Fibroblast of the conjunctiva (primary cell): ENCODE results near the gene LY6G5B.
"Not testable (repeated sequence)": the region's sequence is repeated elsewhere in the genome, so short reads cannot be mapped to it uniquely, and the experiment has no call there.

Experiments used
- DNase-seq: peaks from one replicate; pipeline ENCODE4 v3.0.0-alpha.2; 2010; ENCODE audit warnings: low read depth

LY6G5B gene

DNA sequence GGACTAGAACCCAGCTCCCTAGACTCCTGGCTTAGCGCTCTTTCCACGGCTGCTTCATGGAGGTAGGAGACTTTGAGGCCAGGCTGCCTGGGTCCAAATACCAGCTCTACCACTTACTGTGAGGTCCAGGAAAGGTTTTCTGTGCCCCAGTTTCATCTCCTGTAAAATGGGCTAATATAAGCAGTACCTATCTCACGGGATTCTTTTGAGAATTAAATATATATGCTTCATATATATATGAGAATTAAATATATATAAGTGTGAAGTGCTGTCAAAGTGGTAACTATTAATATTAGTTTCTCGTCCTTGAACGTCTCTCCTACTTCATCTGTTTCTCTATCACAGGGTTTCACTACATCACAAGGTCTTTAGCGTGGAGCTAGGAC lies 21.3 kb downstream of the LY6G5B start:
- no peak for DNase-seq

GRCh38 chr6:31691564-31692108 lies 21.9 kb downstream of the LY6G5B start:
- no peak for DNase-seq

GRCh38 chr6:31692353-31692752 lies 22.6 kb downstream of the LY6G5B start:
- DNase-seq = no peak

DNA sequence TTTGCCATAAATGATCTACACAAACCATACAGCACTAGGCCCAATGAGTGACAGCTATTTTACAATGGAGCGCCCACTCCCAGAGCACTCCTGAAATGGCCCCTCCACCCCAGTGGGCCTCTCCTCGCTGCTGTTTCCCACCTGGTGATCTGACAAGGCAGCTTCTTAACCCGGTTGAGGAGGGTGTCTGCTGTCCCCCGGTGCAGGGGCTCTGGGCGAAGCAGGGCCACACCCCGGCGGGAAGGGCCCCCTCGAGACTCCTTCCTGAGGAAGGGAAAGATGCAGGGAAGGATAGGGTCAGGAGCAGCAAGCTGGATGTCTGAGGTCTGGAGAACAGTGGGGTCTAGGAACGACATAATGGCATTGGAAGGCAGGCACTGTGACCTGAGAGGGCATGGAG lies 23.1 kb downstream of the LY6G5B start:
- DNase-seq = no peak

- DNase-seq = no peak
Observed at GRCh38 chr6:31693535-31693934, 23.8 kb downstream of the LY6G5B start.

GRCh38 chr6:31697555-31697954 lies 27.8 kb downstream of the LY6G5B start:
- DNase-seq = no peak

DNA sequence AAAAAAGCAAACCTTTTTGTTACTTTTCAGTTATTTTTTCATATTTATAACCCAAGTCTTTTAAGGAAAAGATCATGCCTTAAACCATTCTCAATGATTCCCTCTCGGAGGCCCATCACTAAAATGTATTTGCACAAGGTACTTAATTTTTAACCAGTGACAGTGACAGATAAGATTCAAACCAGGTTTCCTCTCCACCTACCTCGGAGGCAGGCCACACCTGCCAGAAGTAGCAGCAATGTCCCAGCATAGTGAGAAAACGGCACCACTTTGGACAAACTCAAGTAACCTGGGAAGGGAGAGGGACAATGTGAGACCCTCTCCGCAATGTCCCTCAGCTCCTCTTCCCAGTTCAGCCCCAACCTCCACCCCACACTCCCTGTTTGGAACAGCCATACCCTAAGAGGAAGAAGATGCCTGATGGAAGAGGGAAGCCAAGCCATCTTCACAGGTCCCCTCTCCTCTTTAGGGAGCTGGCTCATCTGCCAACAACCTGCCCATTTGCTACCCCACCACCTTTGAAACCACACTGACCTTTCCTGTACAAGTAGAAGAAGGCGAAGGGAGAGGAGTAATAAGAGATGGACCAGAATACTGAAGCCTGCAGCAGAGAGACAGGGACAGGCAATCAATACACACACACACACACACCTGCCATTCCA lies 31.1 kb downstream of the LY6G5B start:
- no peak for DNase-seq

DNA sequence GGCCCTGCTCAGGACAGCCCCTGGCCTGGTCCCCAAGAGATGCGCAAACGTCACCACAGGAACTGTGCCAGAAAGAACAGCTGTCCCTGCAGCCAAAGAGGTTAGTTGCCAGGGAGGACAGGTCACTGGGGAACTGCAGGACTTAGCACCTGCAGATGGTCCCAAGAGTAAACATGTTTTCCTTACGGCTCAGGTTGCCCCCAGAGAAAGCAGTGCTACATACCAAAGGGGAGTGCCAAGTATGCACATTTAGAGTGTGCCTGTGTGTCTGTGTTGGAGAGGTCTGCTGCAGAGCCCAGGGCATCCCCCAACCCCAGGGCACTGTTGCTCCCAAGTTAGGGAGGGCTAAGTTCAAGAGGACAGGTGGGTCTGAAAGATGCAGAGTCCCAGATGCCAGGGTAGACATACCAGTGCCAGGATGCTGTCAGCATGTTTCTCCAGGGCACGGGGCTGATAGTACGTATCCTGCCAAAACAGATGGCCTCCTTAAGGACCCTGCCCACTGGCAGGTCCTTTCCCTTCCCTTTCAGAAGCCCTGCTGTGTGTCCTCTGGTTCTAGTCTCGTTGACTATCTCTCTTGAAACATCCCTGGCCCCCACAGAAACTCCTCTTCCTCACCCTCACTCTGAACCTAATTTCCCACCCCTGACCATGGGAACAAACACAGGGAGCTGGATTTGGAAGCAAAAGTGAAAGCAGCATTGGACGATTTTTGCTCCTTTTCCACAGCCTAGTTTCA lies 32.1 kb downstream of the LY6G5B start:
- DNase-seq = no peak

DNA sequence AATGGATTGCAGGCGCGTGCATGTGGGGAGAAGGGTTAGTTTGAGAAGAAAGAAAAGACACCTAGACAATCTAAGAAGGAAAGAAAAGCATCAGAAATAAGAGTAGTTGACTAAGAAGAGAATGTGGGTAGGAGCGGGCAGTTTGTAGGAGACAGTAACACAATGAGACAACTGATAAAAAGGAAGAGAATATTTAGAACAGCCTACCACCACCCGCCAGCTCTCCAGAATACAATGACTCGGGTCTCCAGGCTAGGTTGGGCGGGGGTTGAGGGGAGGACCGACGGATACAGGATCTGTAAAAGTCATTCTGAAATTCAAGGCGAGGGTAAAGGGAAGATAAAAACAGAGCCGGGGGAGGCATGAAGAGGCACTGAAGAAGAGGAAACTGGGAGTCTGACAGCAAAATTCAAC lies 32.6 kb downstream of the LY6G5B start:
- no peak for DNase-seq

- DNase-seq = peak; percentile 97
Observed at GRCh38 chr6:31702819-31703716, 33.3 kb downstream of the LY6G5B start, which contains the start of gene ABHD16A. TSS of gene ABHD16A (minus strand) at chr6:31703324. CDS start at chr6:31703281, 43 bp downstream.

- DNase-seq = no peak
Observed at GRCh38 chr6:31705931-31706330, 36.2 kb downstream of the LY6G5B start.

DNA sequence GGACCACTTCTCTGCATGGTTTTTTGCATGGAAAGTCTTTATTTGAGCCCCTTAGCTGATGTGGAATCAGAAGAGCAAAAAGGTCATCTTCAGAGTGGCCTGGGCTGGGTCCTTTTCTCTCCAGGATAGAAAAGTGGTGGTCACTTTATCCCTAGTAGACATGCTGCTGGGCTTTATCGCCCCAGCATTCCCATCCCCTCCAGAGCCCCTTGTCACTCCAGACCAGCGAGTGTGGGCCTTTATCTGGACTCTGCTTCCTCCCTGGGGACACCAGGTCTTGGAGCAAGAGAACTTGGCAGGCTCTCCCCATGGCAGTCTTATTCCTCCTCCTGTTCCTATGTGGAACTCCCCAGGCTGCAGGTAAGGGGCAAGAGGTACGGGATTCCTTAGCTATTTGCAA lies 36.8 kb downstream of the LY6G5B start, which contains the start of gene LY6G6F:
LY6G6F (plus strand) TSS at position 268 of the 400 bp plus-strand sequence; CDS start at position 309, 41 bp downstream.
- no peak for DNase-seq

DNA sequence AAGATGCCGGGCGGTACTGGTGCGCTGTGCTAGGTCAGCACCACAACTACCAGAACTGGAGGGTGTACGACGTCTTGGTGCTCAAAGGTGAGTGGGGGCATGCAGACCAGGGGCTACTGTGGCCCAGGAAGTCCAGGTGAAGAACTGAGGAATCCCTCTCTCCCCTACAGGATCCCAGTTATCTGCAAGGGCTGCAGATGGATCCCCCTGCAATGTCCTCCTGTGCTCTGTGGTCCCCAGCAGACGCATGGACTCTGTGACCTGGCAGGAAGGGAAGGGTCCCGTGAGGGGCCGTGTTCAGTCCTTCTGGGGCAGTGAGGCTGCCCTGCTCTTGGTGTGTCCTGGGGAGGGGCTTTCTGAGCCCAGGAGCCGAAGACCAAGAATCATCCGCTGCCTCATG lies 37.9 kb downstream of the LY6G5B start:
- no peak for DNase-seq

- no peak for DNase-seq
Observed at GRCh38 chr6:31708224-31708623, 38.4 kb downstream of the LY6G5B start.

DNA sequence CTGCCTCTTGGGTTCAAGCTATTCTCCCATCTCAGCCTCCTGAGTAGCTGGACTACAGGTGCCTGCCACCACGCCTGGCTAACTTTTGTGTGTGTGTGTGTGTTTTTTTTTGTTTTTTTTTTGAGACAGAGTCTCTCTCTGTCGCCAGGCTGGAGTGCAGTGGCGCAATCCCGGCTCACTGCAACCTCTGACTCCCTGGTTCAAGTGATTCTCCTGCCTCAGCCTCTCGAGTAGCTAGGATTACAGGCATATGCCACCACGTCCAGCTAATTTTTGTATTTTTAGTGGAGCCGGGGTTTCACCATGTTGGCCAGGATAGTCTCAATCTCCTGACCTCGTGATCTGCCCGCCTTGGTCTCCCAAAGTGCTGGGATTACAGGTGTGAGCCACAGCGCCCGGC lies 39.4 kb downstream of the LY6G5B start:
- not testable (repeated sequence) for DNase-seq

DNA sequence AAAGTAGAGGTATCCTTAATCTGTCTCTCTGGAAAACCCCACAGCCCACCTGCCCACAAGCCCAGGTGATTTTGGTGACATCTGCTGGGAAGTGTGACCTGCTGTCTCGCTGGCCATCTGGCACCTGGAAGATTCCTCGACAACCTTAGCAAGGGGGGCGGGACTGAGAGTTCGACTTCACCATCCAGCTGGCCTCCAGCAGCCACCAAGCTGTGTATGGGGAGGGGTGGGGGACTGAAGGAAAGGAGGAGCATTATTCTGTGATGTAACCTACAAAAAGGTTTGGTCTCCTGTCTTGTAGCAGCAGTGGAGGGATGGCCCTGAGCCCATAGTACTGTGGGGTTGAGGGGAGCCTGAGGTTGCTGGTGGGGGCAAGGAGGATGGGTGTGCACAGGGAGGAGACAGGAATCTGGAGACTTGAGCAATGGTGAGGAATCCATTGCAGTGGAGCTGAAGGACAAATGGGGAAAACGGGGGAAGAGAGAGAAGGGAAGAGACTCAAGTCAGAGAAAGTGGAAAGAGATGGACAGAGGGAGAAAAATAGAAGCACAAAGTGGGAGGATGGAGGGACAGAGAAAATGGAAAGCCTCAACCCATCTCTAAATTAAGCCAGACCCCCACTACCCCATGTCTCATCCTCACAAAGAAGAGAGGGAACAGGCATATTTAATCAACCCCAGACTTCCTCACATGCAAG lies 40.9 kb downstream of the LY6G5B start:
- no peak for DNase-seq

GRCh38 chr6:31711233-31711632 lies 41.5 kb downstream of the LY6G5B start:
- DNase-seq = no peak

DNA sequence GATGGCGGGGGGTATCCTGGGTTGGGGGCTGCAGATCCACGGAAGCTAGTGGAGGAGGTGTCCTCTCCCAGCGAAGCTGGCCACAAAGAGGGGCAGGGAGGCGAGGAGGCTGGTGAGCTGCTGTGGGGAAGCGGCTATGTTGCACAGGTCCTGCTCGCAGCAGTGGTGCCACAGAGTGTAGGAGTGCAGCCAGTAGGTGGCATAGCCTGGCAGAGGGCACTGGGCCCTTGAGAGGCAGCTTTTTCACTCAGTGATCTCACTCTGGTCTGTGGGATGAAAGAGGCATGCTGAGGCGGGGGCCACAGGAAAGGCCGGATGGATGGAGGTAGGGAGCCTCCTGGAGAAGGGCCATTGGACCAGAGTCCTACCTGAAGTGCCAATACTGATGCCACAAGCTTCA lies 42.5 kb downstream of the LY6G5B start:
- DNase-seq = no peak

DNA sequence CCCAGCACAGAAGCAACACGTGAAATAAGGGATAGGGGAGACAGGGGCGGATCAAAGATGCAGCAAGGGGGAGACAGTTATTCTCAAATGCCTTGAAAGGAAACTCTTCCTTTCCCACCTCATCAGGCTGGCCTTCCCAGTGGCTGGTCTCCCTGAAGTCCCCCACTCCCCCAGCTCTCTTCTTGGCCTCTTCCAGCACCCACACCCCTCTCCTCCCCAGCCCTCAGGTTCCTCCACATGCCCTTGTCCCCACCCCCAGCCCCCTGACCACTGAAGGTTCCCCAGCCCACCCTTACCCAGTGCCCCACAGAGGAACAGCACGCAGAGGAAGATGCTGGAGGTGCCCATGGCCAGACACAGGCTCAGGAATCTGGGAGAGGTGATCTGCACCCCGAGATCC lies 43.7 kb downstream of the LY6G5B start:
- no peak for DNase-seq

DNA sequence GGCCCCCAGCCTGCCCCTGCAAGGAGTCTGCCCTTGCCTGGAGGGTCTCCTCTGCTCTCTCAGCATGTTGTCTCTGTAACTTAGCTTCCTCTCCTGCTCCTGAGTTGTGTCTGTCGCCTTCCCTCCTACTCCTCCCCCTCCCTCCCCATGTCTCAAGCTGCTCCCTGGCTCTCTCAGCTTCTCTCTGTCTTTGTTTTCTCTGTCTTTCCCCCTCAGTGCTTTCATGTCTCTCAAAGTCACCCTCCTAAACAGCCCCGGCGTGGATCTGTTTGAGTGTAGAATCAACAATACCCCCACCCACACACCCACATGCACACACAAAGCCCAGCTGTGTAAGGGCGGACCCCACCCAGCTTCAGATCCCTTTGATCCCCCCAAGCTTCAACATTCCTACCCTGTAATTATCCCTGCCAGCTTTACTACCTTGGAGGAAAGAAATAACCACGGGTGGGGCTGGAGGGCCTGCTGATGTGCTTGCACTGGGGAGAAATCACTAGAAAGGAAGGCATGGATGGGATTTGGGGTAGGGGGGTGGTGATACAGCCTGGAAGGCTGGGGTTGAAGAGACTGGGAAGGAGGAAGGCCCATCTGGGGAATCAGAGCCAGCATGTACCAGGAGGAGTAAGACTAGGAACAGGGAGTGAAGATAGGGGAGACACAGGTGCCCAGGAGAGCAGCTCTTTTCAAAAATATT lies 44.4 kb downstream of the LY6G5B start:
- no peak for DNase-seq
